HepG2 (cell line): Measurements from ENCODE around the gene ACAN.

Experiments used
- CBFB ChIP-seq: sonication (generic); formaldehyde crosslinking; IDR thresholded peaks from 2 replicates; pipeline ENCODE4 v1.4.0; 2020; ENCODE audit warnings: missing genetic modification reagents
- CCAR2 ChIP-seq: fragments of 200-400 bp; formaldehyde crosslinking; optimal IDR thresholded peaks from 2 replicates; pipeline ENCODE3; 2018; ENCODE audit warnings: low read depth, mild to moderate bottlenecking, low read length, moderate library complexity
- KDM5A ChIP-seq: fragments of 200-600 bp; sonication (generic); IDR thresholded peaks from 2 replicates; pipeline ENCODE4 v1.7.0; 2018; ENCODE audit warnings: antibody characterized with exemption, mild to moderate bottlenecking, low read length, borderline replicate concordance
- NFRKB ChIP-seq: fragments of 450-650 bp; IDR thresholded peaks from 2 replicates; pipeline ENCODE4 v1.6.1; 2017
- PHF20 ChIP-seq: sonication (generic); formaldehyde crosslinking; IDR thresholded peaks from 2 replicates; pipeline ENCODE4 v1.5.0; 2020; ENCODE audit warnings: mild to moderate bottlenecking, missing genetic modification reagents
- SIN3A ChIP-seq: IDR thresholded peaks from 2 replicates; pipeline ENCODE4 v1.6.1; 2011; ENCODE audit warnings: low read depth, mild to moderate bottlenecking, control low read depth, low read length, borderline replicate concordance
- SMARCE1 ChIP-seq: fragments of 450-650 bp; IDR thresholded peaks from 2 replicates; pipeline ENCODE4 v1.6.1; 2017; ENCODE audit warnings: borderline replicate concordance
- SRSF4 ChIP-seq: fragments of 200-400 bp; formaldehyde crosslinking; IDR thresholded peaks from one replicate; pipeline ENCODE4 v1.6.1; 2018; ENCODE audit warnings: mild to moderate bottlenecking, low read depth, low read length, moderate library complexity; ENCODE audit not compliant: poor library complexity, severe bottlenecking
- TBL1XR1 ChIP-seq: fragments of 150-350 bp; IDR thresholded peaks from 2 replicates; pipeline ENCODE4 v1.6.1; 2014; ENCODE audit warnings: borderline replicate concordance, low read length; ENCODE audit not compliant: partially characterized antibody
- TCF12 ChIP-seq, 2 experiments: fragments of 450-650 bp in 1 of 2; sonication (generic) in 1 of 2; formaldehyde crosslinking in 1 of 2; IDR thresholded peaks; 2 replicates each; pipeline versions ENCODE4 v1.6.1 to v1.8.0; 2017 to 2022; ENCODE audit warnings: antibody characterized with exemption in 1 of 2, mild to moderate bottlenecking in 1 of 2, missing genetic modification reagents in 1 of 2, moderate library complexity in 1 of 2
- ZKSCAN1 ChIP-seq: fragments of 150-350 bp; IDR thresholded peaks from 2 replicates; pipeline ENCODE4 v1.6.1; 2014; ENCODE audit warnings: low read length
- TF ChIP-seq, protein P1 (sequence below): sonication (generic); formaldehyde crosslinking; IDR thresholded peaks from 2 replicates; pipeline ENCODE4 v1.5.0; 2020; ENCODE audit warnings: mild to moderate bottlenecking, missing genetic modification reagents, moderate library complexity
- TF ChIP-seq, protein P2 (sequence below): sonication (generic); formaldehyde crosslinking; IDR thresholded peaks from 2 replicates; pipeline ENCODE4 v1.8.1; 2022; ENCODE audit warnings: low read depth, mild to moderate bottlenecking, missing genetic modification reagents
- TF ChIP-seq, protein P3 (sequence below): sonication (generic); formaldehyde crosslinking; IDR thresholded peaks from 2 replicates; pipeline ENCODE4 v1.4.0; 2020; ENCODE audit warnings: missing genetic modification reagents, mild to moderate bottlenecking, borderline replicate concordance

DNA sequence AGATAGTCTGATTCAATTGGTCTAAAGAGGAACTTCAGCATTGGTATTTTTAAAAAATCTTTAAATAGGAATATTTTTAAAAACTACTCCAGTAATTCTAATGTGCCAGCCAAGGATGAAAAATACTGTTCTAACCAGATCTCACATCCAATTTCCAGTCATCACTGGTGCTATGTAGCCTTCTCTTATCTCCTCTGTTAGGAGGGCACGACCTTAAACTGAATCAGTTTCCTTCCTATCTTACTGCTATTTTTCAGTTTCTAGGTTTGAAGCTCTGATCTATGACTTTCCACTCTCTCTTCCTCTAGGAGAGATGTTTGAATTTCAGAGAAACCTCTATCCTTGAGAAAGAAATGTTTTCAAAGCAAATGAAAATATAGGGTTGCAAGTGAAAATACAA lies 60.2 kb downstream of the ACAN start:
- TF ChIP-seq SIN3A: no peak
- TF ChIP-seq, protein P1, sequence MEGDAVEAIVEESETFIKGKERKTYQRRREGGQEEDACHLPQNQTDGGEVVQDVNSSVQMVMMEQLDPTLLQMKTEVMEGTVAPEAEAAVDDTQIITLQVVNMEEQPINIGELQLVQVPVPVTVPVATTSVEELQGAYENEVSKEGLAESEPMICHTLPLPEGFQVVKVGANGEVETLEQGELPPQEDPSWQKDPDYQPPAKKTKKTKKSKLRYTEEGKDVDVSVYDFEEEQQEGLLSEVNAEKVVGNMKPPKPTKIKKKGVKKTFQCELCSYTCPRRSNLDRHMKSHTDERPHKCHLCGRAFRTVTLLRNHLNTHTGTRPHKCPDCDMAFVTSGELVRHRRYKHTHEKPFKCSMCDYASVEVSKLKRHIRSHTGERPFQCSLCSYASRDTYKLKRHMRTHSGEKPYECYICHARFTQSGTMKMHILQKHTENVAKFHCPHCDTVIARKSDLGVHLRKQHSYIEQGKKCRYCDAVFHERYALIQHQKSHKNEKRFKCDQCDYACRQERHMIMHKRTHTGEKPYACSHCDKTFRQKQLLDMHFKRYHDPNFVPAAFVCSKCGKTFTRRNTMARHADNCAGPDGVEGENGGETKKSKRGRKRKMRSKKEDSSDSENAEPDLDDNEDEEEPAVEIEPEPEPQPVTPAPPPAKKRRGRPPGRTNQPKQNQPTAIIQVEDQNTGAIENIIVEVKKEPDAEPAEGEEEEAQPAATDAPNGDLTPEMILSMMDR (CRISPR knock-in tag): no peak
- no peak for TF ChIP-seq KDM5A
- no peak for TF ChIP-seq SMARCE1
- TF ChIP-seq PHF20 (CRISPR knock-in tag): no peak
- no peak for TF ChIP-seq TCF12 (IDR thresholded peaks at IDR 0.05)
- no peak for TF ChIP-seq TCF12 (CRISPR knock-in tag; IDR thresholded peaks at IDR 0.05)
- no peak for TF ChIP-seq CCAR2
- TF ChIP-seq TBL1XR1: no peak
- TF ChIP-seq, protein P2, sequence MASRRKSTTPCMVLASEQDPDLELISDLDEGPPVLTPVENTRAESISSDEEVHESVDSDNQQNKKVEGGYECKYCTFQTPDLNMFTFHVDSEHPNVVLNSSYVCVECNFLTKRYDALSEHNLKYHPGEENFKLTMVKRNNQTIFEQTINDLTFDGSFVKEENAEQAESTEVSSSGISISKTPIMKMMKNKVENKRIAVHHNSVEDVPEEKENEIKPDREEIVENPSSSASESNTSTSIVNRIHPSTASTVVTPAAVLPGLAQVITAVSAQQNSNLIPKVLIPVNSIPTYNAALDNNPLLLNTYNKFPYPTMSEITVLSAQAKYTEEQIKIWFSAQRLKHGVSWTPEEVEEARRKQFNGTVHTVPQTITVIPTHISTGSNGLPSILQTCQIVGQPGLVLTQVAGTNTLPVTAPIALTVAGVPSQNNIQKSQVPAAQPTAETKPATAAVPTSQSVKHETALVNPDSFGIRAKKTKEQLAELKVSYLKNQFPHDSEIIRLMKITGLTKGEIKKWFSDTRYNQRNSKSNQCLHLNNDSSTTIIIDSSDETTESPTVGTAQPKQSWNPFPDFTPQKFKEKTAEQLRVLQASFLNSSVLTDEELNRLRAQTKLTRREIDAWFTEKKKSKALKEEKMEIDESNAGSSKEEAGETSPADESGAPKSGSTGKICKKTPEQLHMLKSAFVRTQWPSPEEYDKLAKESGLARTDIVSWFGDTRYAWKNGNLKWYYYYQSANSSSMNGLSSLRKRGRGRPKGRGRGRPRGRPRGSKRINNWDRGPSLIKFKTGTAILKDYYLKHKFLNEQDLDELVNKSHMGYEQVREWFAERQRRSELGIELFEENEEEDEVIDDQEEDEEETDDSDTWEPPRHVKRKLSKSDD (CRISPR knock-in tag): no peak
- TF ChIP-seq NFRKB: no peak
- no peak for TF ChIP-seq ZKSCAN1
- TF ChIP-seq SRSF4: no peak
- no peak for TF ChIP-seq CBFB (CRISPR knock-in tag)
- TF ChIP-seq, protein P3, sequence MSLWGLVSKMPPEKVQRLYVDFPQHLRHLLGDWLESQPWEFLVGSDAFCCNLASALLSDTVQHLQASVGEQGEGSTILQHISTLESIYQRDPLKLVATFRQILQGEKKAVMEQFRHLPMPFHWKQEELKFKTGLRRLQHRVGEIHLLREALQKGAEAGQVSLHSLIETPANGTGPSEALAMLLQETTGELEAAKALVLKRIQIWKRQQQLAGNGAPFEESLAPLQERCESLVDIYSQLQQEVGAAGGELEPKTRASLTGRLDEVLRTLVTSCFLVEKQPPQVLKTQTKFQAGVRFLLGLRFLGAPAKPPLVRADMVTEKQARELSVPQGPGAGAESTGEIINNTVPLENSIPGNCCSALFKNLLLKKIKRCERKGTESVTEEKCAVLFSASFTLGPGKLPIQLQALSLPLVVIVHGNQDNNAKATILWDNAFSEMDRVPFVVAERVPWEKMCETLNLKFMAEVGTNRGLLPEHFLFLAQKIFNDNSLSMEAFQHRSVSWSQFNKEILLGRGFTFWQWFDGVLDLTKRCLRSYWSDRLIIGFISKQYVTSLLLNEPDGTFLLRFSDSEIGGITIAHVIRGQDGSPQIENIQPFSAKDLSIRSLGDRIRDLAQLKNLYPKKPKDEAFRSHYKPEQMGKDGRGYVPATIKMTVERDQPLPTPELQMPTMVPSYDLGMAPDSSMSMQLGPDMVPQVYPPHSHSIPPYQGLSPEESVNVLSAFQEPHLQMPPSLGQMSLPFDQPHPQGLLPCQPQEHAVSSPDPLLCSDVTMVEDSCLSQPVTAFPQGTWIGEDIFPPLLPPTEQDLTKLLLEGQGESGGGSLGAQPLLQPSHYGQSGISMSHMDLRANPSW: no peak
